Subcutaneous preadipocyte (primary cell): ENCODE measurements around the gene ZMIZ2. TPM values are rescaled to one million over a fixed set of nuclear protein-coding genes. Genes with fewer than 3 reads are reported as not detected.

ENCODE experiments used
- total RNA-seq: library from RNA; depleted of rRNA; stranded (reverse); fragments of >200 nt; gene quantifications from 2 replicates; pipeline ENCODE4 v1.2.3, GENCODE V29; 2012

ZMIZ2 gene
- 11.4 and 21.5 TPM in 2 replicates for total RNA-seq

GRCh38 chr7:44748045-44748947, at the start of gene ZMIZ2:
Gene ZMIZ2, plus strand, starts transcription at chr7:44748847. Its CDS starts 7,403 bp downstream, at chr7:44756250.

DNA sequence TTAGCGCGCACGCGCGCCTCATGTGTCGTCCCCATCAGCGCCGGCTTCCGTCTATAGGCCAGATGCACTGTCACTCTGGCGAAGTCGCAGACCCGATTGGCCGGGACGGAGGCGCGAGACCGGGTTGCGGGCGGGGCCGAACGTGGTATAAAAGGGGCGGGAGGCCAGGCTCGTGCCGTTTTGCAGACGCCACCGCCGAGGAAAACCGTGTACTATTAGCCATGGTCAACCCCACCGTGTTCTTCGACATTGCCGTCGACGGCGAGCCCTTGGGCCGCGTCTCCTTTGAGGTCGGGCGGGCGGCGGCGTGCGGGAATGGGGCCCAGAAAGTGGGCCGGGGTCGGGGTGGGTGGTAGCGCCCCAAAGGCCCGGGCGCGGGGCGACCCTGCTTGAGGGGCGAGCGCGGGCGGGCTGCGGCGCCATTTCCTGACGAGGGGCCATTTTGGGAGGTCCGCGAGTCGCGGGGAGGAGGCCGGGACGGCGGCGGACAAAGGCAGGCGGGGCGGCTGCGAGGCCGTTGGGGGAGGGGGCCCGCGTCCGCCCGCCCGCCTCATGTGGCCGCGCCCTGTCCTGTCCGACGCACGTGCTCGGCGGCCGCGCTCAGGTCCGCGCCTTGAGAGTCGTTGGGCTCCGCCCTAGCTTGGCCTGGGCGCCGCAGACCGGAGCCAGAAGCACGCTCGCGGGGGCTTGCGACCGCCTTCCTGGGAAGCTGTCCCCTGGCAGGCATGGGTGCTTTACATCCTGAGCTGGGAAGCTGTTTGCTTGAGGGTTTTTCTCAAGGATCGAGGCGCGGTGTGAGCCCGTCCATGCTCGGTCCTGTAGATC, 48.1 kb downstream of the ZMIZ2 start, which contains the start of gene PPIA:
TSS of gene PPIA (plus strand) at position 178 of the 825 bp plus-strand sequence. CDS start at position 222, 44 bp downstream.

Other genes starting within 250 kb of the ZMIZ2 start
- under 0.01 TPM in 1 of 2 replicates, not detected in the other for gene NPC1L1, start 207.5 kb upstream of the ZMIZ2 start, total RNA-seq
- 60.3 and 75.3 TPM in 2 replicates for gene DDX56, start 174.9 kb upstream of the ZMIZ2 start, total RNA-seq
- gene TMED4, start 166.6 kb upstream of the ZMIZ2 start, total RNA-seq: 65.1 and 75.7 TPM in 2 replicates
- 73.1 and 109 TPM in 2 replicates for gene OGDH, start 142.2 kb upstream of the ZMIZ2 start, total RNA-seq
- gene PPIA, start 47.8 kb downstream of the ZMIZ2 start, total RNA-seq: 2,153 and 2,881 TPM in 2 replicates
- 94.4 and 123 TPM in 2 replicates for gene H2AZ2, start 99.2 kb downstream of the ZMIZ2 start, total RNA-seq
- 18.7 and 27.6 TPM in 2 replicates for gene PURB, start 136.7 kb downstream of the ZMIZ2 start, total RNA-seq
- under 0.01 TPM in 2 replicates for gene MYO1G, start 230.2 kb downstream of the ZMIZ2 start, total RNA-seq